Glutamatergic neuron (in vitro differentiated cells): ENCODE measurements around the gene CYP2E1. TPM values are rescaled to one million over a fixed set of nuclear protein-coding genes. Genes with fewer than 3 reads are reported as not detected.
"Not testable (repeated sequence)": the region's sequence is repeated elsewhere in the genome, so short reads cannot be mapped to it uniquely, and the experiment has no call there.

Experiments
- DNase-seq: peaks from one replicate; pipeline ENCODE4 v3.0.0; 2022
- H3K27ac Mint-ChIP-seq: one replicate; pipeline ENCODE4 v1.8.0; 2020; ENCODE audit warnings: mild to moderate bottlenecking, mixed read lengths, inconsistent platforms; ENCODE audit not compliant: unreplicated experiment
- H3K27me3 Mint-ChIP-seq: one replicate; pipeline ENCODE4 v1.8.0; 2020; ENCODE audit warnings: mild to moderate bottlenecking, moderate library complexity, mixed read lengths, inconsistent platforms; ENCODE audit not compliant: unreplicated experiment
- H3K36me3 Mint-ChIP-seq: one replicate; pipeline ENCODE4 v1.8.0; 2020; ENCODE audit warnings: mild to moderate bottlenecking, mixed read lengths, inconsistent platforms; ENCODE audit not compliant: unreplicated experiment
- H3K4me1 Mint-ChIP-seq: one replicate; pipeline ENCODE4 v1.8.0; 2020; ENCODE audit warnings: mild to moderate bottlenecking, low read depth, mixed read lengths, inconsistent platforms; ENCODE audit not compliant: unreplicated experiment
- H3K4me3 Mint-ChIP-seq: one replicate; pipeline ENCODE4 v1.8.0; 2020; ENCODE audit warnings: mild to moderate bottlenecking, mixed read lengths, inconsistent platforms; ENCODE audit not compliant: unreplicated experiment
- H3K9me3 Mint-ChIP-seq: one replicate; pipeline ENCODE4 v1.8.0; 2020; ENCODE audit warnings: mild to moderate bottlenecking, moderate library complexity, mixed read lengths, inconsistent platforms; ENCODE audit not compliant: unreplicated experiment
- CTCF ChIP-seq: fragments of 200-600 bp; sonication (generic); IDR thresholded peaks from one replicate; pipeline ENCODE4 v1.5.0; 2021; ENCODE audit not compliant: partially characterized antibody, unreplicated experiment
- total RNA-seq: library from RNA; stranded (reverse); fragmentation: NEBNext Ultra II Directional; extraction: Animal tissue kit (Norgen Biotek cat#: 25700); gene quantifications from one replicate; pipeline ENCODE4 v1.2.1, GENCODE V29; 2021; ENCODE audit not compliant: unreplicated experiment

CYP2E1 gene
- total RNA-seq, 1 donor from 2014 or later, result 7.1 TPM

DNA sequence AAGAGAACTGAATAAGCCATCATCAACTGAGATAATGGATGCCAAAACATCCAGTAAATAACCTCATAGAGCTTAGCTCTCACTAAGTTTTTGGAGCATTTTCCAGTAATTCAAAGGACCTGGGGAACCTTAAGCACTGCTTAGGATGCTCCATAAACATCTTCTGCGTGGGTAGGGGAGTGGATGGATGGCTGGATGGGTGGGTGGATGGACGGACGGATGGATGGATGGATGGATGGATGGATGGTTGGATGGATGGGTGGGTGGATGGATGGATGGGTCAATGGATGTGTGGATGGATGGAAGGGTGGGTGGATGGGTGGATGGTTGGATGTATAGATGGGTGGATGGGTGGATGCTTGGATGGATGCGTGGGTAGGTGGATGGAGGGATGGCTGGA, 9.0 kb downstream of the CYP2E1 start:
- no peaks in the 10 kb centered on the region for H3K4me1 Mint-ChIP-seq
- no peak for TF ChIP-seq CTCF
- H3K4me3 Mint-ChIP-seq, result no peak overlapping the region
- H3K36me3 Mint-ChIP-seq, result no peaks in the 10 kb centered on the region
- no peak for DNase-seq
- peaks cover 2% of the 10 kb centered on the region for H3K9me3 Mint-ChIP-seq
- H3K27ac Mint-ChIP-seq, result no peak overlapping the region
- peaks cover 4% of the 10 kb centered on the region for H3K27me3 Mint-ChIP-seq

GRCh38 chr10:133537546-133538545, 10.7 kb downstream of the CYP2E1 start:
- TF ChIP-seq CTCF, result no peak
- Mint-ChIP-seq H3K4me1 (no peaks in the 10 kb centered on the region), H3K36me3 (no peaks in the 10 kb centered on the region), H3K27me3 (peaks cover 2% of the 10 kb centered on the region), H3K4me3 (no peak overlapping the region), H3K27ac (no peak overlapping the region), H3K9me3 (no peaks in the 10 kb centered on the region)
- no peak for DNase-seq

GRCh38 chr10:133541441-133541975, 14.3 kb downstream of the CYP2E1 start:
- not testable (repeated sequence) for DNase-seq, H3K27me3 Mint-ChIP-seq, H3K9me3 Mint-ChIP-seq, H3K4me3 Mint-ChIP-seq, H3K27ac Mint-ChIP-seq, H3K36me3 Mint-ChIP-seq, H3K4me1 Mint-ChIP-seq

- Mint-ChIP-seq H3K27ac (no peak overlapping the region), H3K4me3 (no peak overlapping the region), H3K36me3 (peaks cover 4% of the 10 kb centered on the region), H3K4me1 (no peaks in the 10 kb centered on the region), H3K27me3 (no peaks in the 10 kb centered on the region), H3K9me3 (peaks cover 12% of the 10 kb centered on the region)
- TF ChIP-seq CTCF, result no peak
- DNase-seq, result no peak
Measured at GRCh38 chr10:133544506-133544905, 17.3 kb downstream of the CYP2E1 start.

GRCh38 chr10:133554600-133554999, 27.4 kb downstream of the CYP2E1 start:
- no peak overlapping the region for H3K27ac Mint-ChIP-seq
- H3K9me3 Mint-ChIP-seq, result peaks cover 5% of the 10 kb centered on the region
- TF ChIP-seq CTCF, result no peak
- no peaks in the 10 kb centered on the region for H3K4me1 Mint-ChIP-seq
- H3K36me3 Mint-ChIP-seq, result peaks cover 3% of the 10 kb centered on the region
- no peak for DNase-seq
- no peak overlapping the region for H3K4me3 Mint-ChIP-seq
- H3K27me3 Mint-ChIP-seq, result peaks cover 6% of the 10 kb centered on the region
